ENCODE results near the gene CNGA2. TPM values are rescaled to one million over a fixed set of nuclear protein-coding genes. Genes with fewer than 3 reads are reported as not detected.

Gene CNGA2
- total and polyA plus RNA-seq, 2 experiments from 2014 or later, result not detected

- TF ChIP-seq CTCF (conservative IDR thresholded peaks at IDR 0.05; ENCODE audit: low read depth in 2 of 2) (no peak), EZH2phosphoT487 (IDR thresholded peaks at IDR 0.05; ENCODE audit: unreplicated experiment) (no peak), ETS1 (IDR thresholded peaks at IDR 0.05) (no peak), EZH2 (IDR thresholded peaks at IDR 0.05; ENCODE audit: low read depth, unreplicated experiment) (no peak), NANOG (IDR thresholded peaks at IDR 0.05; ENCODE audit: borderline replicate concordance) (no peak), REST (IDR thresholded peaks at IDR 0.05; ENCODE audit: unreplicated experiment) (no peak)
Observed at GRCh38 chrX:151698485-151698884, 36.1 kb upstream of the CNGA2 start (continued).

GRCh38 chrX:151699746-151700145 lies 34.8 kb upstream of the CNGA2 start:
- Histone ChIP-seq H2AFZ (no peak overlapping the region), H3K27ac (ENCODE audit: low read depth) (no peak overlapping the region), H3K79me2 (replicated peaks; ENCODE audit: insufficient read depth) (no peaks in the 10 kb centered on the region), H3K27me3 (ENCODE audit: insufficient read depth) (no peaks in the 10 kb centered on the region), H3K4me2 (no peak overlapping the region), H4K20me1 (replicated peaks; ENCODE audit: insufficient read depth) (no peaks in the 10 kb centered on the region), H3K36me3 (ENCODE audit: insufficient read depth) (no peaks in the 10 kb centered on the region), H3K4me1 (ENCODE audit: insufficient read depth) (peaks cover 5% of the 10 kb centered on the region; the same call in 1 of the 2 replicates), H3K9me2 (ENCODE audit: insufficient read depth) (no peaks in the 10 kb centered on the region), H3K4me3 (no peak overlapping the region), H3F3A (replicated peaks; ENCODE audit: low read depth) (no peaks in the 10 kb centered on the region)
- Mint-ChIP-seq H3K27me3 (ENCODE audit: insufficient read depth, low read depth, poor library complexity) (peaks cover 7% of the 10 kb centered on the region), H3K4me1 (peaks cover 9% of the 10 kb centered on the region; the same call in 2 of the 3 replicates), H3K4me3 (no peak overlapping the region), H3K36me3 (ENCODE audit: low read depth) (no peaks in the 10 kb centered on the region), H3K27ac (no peak overlapping the region), H3K9me3 (no peaks in the 10 kb centered on the region)
- no peak for ATAC-seq
- DNase-seq (ENCODE audit: low spot score), result no peak
- TF ChIP-seq NANOG (IDR thresholded peaks at IDR 0.05; ENCODE audit: borderline replicate concordance) (no peak), ETS1 (IDR thresholded peaks at IDR 0.05) (no peak), EZH2phosphoT487 (IDR thresholded peaks at IDR 0.05; ENCODE audit: unreplicated experiment) (no peak), CTCF (conservative IDR thresholded peaks at IDR 0.05; ENCODE audit: low read depth in 2 of 2) (no peak), STAT1 (IDR thresholded peaks at IDR 0.05; ENCODE audit: unreplicated experiment) (no peak), ZNF331 (CRISPR knock-in tag; IDR thresholded peaks at IDR 0.05; ENCODE audit: low read depth) (no peak), CREB1 (CRISPR knock-in tag; IDR thresholded peaks at IDR 0.05; ENCODE audit: low read depth) (no peak), ZNF114 (CRISPR knock-in tag; IDR thresholded peaks at IDR 0.05) (no peak), EZH2 (IDR thresholded peaks at IDR 0.05; ENCODE audit: low read depth, unreplicated experiment) (no peak), POLR2AphosphoS5 (IDR thresholded peaks at IDR 0.05; ENCODE audit: low read depth) (no peak), JUNB (IDR thresholded peaks at IDR 0.05; ENCODE audit: unreplicated experiment) (no peak), REST (IDR thresholded peaks at IDR 0.05; ENCODE audit: unreplicated experiment) (no peak)

Data from GM23338 (cell line).